Measurements from ENCODE around the gene RBMX.

DNA sequence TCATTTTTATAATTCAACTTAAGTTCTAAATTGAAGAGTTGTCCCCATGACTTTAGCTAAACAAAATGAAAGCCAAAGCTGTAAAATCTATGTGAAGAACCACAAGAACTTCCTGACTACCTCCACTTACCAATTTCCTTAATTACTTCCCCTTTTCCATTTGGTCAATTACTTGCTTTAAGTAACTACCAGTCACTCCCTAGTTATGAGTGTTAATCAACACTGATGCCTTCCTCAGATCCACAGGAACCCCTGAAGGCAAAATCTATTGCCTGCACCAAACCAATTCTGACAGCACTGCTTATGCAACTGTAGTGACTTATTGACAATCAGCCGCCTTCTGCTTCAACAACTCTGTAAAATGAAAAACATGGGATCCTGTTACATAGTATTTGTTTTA lies 10.5 kb downstream of the RBMX start:
- TF ChIP-seq CTCF (IDR thresholded peaks at IDR 0.05) (no peak), POLR2A (IDR thresholded peaks at IDR 0.05) (no peak)
